Naive thymus-derived CD4-positive, alpha-beta T cell (primary cell): ENCODE data around the gene PDIA5. TPM values are rescaled to one million over a fixed set of nuclear protein-coding genes. Genes with fewer than 3 reads are reported as not detected.

Source experiments
- ATAC-seq: fragments of 150-1000 bp; cut with Tn5 transposase; 2 replicates; pipeline ENCODE4 v1.10.0; 2021; ENCODE audit warnings: mild to moderate bottlenecking, moderate library complexity
- CTCF ChIA-PET: fragments of 350-600 bp; sonication (Branson Sonifier 250); formaldehyde crosslinking; loops from one replicate; lab custom pipeline; 2021; ENCODE audit warnings: antibody characterized with exemption; lab: Charles Lee
- POLR2A ChIA-PET: fragments of 350-600 bp; sonication (Branson Sonifier 250); formaldehyde crosslinking; loops from one replicate; lab custom pipeline; 2021; ENCODE audit warnings: antibody characterized with exemption, inconsistent platforms; lab: Charles Lee
- DNase-seq, 9 donors: peaks; one replicate each; pipeline versions ENCODE4 v3.0.0 to v3.0.0-alpha.2; 2020 to 2022; ENCODE audit warnings: mixed read lengths in 1 of 9
- H3K27ac ChIP-seq: one replicate; pipeline ENCODE4 v1.7.0; 2013; ENCODE audit warnings: mild to moderate bottlenecking, low read depth, low read length, moderate library complexity
- H3K27me3 ChIP-seq, 2 donors: one replicate each; pipeline ENCODE4 v1.7.0; 2013; ENCODE audit warnings: low read length in 2 of 2, mild to moderate bottlenecking in 2 of 2, moderate library complexity in 2 of 2; ENCODE audit not compliant: control insufficient read depth in 2 of 2, insufficient read depth in 2 of 2
- H3K36me3 ChIP-seq, 3 experiments: 1 replicate in 2 of 3; 2 replicates in 1 of 3; pipeline ENCODE4 v1.7.0; 2013; ENCODE audit warnings: low read length in 3 of 3, mild to moderate bottlenecking in 3 of 3, moderate library complexity in 1 of 3; ENCODE audit not compliant: insufficient read depth in 3 of 3, control insufficient read depth in 2 of 3
- H3K4me1 ChIP-seq, 2 donors: one replicate each; pipeline ENCODE4 v1.7.0; 2013; ENCODE audit warnings: low read length in 2 of 2, mild to moderate bottlenecking in 2 of 2, moderate library complexity in 1 of 2; ENCODE audit not compliant: control insufficient read depth in 2 of 2, insufficient read depth in 2 of 2
- H3K4me3 ChIP-seq: 2 replicates; pipeline ENCODE4 v1.7.0; 2013; ENCODE audit warnings: mild to moderate bottlenecking, low read length
- H3K9me3 ChIP-seq, 3 experiments: 1 replicate in 2 of 3; 2 replicates in 1 of 3; pipeline ENCODE4 v1.7.0; 2013; ENCODE audit warnings: low read length in 3 of 3; ENCODE audit not compliant: control insufficient read depth in 2 of 3
- H3K27ac Mint-ChIP-seq, 9 donors: one replicate each; pipeline ENCODE4 v1.8.0; 2020 to 2022; ENCODE audit warnings: mixed read lengths in 9 of 9, mild to moderate bottlenecking in 8 of 9, moderate library complexity in 5 of 9, inconsistent platforms in 2 of 9
- H3K27me3 Mint-ChIP-seq, 5 donors: one replicate each; pipeline ENCODE4 v1.8.0; 2021 to 2022; ENCODE audit warnings: mixed read lengths in 5 of 5, mild to moderate bottlenecking in 1 of 5
- H3K36me3 Mint-ChIP-seq, 5 donors: one replicate each; pipeline ENCODE4 v1.8.0; 2020 to 2022; ENCODE audit warnings: mixed read lengths in 5 of 5, mild to moderate bottlenecking in 3 of 5, inconsistent platforms in 1 of 5
- H3K4me1 Mint-ChIP-seq, 7 donors: one replicate each; pipeline ENCODE4 v1.8.0; 2020 to 2022; ENCODE audit warnings: mixed read lengths in 7 of 7, mild to moderate bottlenecking in 3 of 7, inconsistent platforms in 1 of 7
- H3K4me3 Mint-ChIP-seq, 10 donors: one replicate each; pipeline ENCODE4 v1.8.0; 2020 to 2022; ENCODE audit warnings: mild to moderate bottlenecking in 10 of 10, mixed read lengths in 10 of 10, moderate library complexity in 6 of 10, inconsistent platforms in 2 of 10
- H3K9me3 Mint-ChIP-seq, 11 donors: one replicate each; pipeline ENCODE4 v1.8.0; 2020 to 2022; ENCODE audit warnings: mixed read lengths in 11 of 11, mild to moderate bottlenecking in 4 of 11, inconsistent platforms in 1 of 11, moderate library complexity in 1 of 11
- intact Hi-C, 2 donors: fragments of 100-400 bp; cut with micrococcal nuclease; formaldehyde crosslinking; loops; one replicate each; pipeline ENCODE4 v1.15.1; 2023
- polyA plus RNA-seq, 2 donors: library from polyadenylated mRNA; unstranded; fragments of 300-500 nt; fragmentation: Illumina TruSeq; gene quantifications; one replicate each; pipeline ENCODE4 v1.2.3, GENCODE V29; 2021
- total RNA-seq, 6 experiments: library from RNA in 5 of 6; stranded (reverse) in 5 of 6; gene quantifications; 1 replicate in 5 of 6; 2 replicates in 1 of 6; pipeline ENCODE4 v1.2.3 and lab custom pipeline; 2021 to 2026

The PDIA5 gene
- total and polyA plus RNA-seq, 7 experiments from 2014 or later: 3.4 to 21.7 (median 5.6) TPM

DNA sequence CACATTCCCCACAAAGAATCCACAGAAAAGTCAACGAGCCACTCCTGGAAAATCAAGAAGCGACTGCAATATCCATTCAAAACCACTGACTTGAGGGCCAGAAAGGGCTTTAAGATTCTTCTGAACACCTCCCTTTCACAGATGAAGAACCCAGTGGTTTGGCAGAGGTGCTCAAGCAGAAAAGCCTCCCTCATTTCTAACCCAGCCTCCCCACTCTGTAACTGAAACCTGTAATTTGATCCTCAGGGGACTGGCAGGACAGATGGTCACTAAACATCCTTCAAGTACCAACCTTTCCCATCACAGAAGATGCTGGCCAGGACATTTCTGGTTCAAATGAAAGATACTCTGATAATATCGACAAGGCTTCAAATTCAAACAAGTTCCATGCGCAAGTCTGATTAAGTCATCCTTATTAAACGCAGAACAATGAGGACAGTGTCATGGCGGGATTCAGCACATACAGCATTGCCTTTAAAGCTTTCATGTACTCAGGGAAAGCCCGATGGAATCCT is 44.8 kb upstream of the PDIA5 start:
- Histone ChIP-seq H3K36me3 (no peaks in the 10 kb centered on the region), H3K9me3 (no peaks in the 10 kb centered on the region), H3K27ac (no peak overlapping the region), H3K4me3 (no peak overlapping the region), H3K27me3 (peaks cover 4 to 11% of the 10 kb centered on the region in 2 donors), H3K4me1 (peaks cover 2 to 7% of the 10 kb centered on the region in 2 donors)
- intact Hi-C loops: no loop called here
- ChIA-PET CTCF (interaction anchor here (1.3 kb wide), 1 partner anchor 1475 kb away, joined by 3 read pairs; no protein-coding TSS in a partner anchor), POLR2A (no interaction called here)
- Mint-ChIP-seq H3K27me3 (peaks cover 69 to 82% (median 75%) of the 10 kb centered on the region in 5 donors), H3K27ac (no peak overlapping the region), H3K4me1 (peaks cover 4 to 12% (median 7%) of the 10 kb centered on the region in 7 donors), H3K9me3 (peaks cover 0 to 2% (median 0%) of the 10 kb centered on the region in 11 donors), H3K36me3 (peaks cover 0 to 7% (median 0%) of the 10 kb centered on the region in 5 donors), H3K4me3 (no peak overlapping the region)
- ATAC-seq: no peak
- no peak for DNase-seq

DNA sequence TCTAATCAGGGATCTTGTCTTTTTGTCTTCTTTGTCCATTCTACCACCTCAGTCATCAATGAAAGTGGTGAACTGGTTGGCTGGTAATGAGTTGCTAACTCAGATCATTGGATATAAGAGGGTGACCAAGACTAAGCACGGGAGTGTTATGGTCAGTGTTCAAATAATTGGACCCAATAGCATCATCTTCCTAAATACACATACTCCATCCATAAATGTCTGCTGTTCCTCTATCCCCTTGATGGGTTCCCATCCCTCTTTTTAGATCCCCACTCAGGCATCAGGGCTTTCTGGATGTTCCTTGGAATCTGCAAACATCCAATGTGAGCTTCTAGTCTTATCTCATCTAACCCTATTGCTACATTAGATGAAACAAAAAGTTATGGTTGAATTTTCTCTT is 42.8 kb upstream of the PDIA5 start:
- peaks cover 12 to 20% (median 17%) of the 10 kb centered on the region in 7 donors for H3K4me1 Mint-ChIP-seq
- ChIA-PET POLR2A (no interaction called here), CTCF (interaction anchor here (0.6 kb wide), 1 partner anchor 295 kb away, joined by 4 read pairs; no protein-coding TSS in a partner anchor)
- no peak for ATAC-seq
- H3K27me3 ChIP-seq: peaks cover 4 to 16% of the 10 kb centered on the region in 2 donors
- H3K27ac ChIP-seq: no peak overlapping the region
- intact Hi-C loops: no loop called here
- peaks cover 0 to 2% (median 0%) of the 10 kb centered on the region in 11 donors for H3K9me3 Mint-ChIP-seq
- H3K36me3 Mint-ChIP-seq: peaks cover 0 to 7% (median 0%) of the 10 kb centered on the region in 5 donors
- H3K4me3 ChIP-seq: no peak overlapping the region
- H3K27me3 Mint-ChIP-seq: peaks cover 59 to 87% (median 67%) of the 10 kb centered on the region in 5 donors
- H3K4me1 ChIP-seq: peaks cover 2 to 10% of the 10 kb centered on the region in 2 donors
- H3K27ac Mint-ChIP-seq: no peak overlapping the region
- no peak overlapping the region for H3K4me3 Mint-ChIP-seq
- H3K9me3 ChIP-seq: no peaks in the 10 kb centered on the region
- DNase-seq: no peak
- no peaks in the 10 kb centered on the region for H3K36me3 ChIP-seq

DNA sequence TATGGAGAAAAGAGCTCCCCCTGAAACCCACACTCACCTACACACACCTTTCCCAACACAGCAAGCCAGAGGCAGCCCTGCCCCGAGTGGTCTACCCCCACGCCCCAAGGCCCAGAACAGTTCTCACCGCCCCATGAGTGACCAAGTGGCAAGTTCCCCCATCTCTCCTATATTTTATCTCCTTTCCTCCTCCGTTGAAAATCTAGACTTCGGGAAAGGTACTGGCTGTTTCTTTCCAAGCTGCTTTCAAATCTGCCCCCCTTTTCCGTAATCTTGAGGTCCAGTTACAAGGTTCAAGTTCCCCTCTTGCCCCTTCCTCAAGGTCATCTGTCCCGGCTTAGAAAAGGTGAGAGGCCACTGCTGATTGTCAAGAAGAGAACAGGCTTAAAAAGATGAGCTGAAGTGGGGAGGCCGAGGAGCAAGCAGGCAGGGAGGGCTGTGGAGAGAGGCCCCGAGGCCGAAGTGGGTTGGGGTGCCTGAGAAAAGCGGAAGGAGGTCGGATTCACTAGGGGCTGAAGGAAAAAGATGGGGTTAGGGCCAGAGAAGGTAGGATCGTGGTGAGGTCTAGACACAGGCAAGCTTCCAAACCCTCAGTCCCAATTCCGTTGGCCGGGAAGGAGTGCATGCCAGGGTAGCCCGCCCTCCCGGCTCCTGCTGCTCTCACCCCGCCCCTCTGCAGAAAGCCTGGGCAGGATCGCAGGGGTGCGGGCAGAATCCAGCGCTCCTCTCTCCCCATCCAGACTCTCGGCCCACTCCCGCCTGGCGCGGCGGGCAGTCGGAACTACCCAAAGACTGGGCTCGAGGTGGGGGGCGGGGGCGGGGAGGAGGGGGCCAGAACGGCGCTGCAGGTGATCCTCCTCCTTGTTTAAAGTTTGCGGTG is 40.9 kb upstream of the PDIA5 start:
- Mint-ChIP-seq H3K4me1 (peaks cover 12 to 20% (median 17%) of the 10 kb centered on the region in 7 donors), H3K36me3 (peaks cover 0 to 7% (median 0%) of the 10 kb centered on the region in 5 donors), H3K27ac (peak overlapping the region in 1 of 9 donors; percentile 14), H3K27me3 (peaks cover 47 to 84% (median 52%) of the 10 kb centered on the region in 5 donors), H3K4me3 (peak overlapping the region; percentile 62 to 93 (median 74)), H3K9me3 (peaks cover 0 to 2% (median 0%) of the 10 kb centered on the region in 11 donors)
- Histone ChIP-seq H3K9me3 (no peaks in the 10 kb centered on the region), H3K4me3 (no peak overlapping the region), H3K27me3 (peaks cover 7 to 16% of the 10 kb centered on the region in 2 donors), H3K36me3 (no peaks in the 10 kb centered on the region), H3K27ac (no peak overlapping the region), H3K4me1 (peaks cover 2 to 10% of the 10 kb centered on the region in 2 donors)
- no peak for DNase-seq
- ATAC-seq: no peak
- ChIA-PET CTCF (interaction anchor here (0.6 kb wide), 1 partner anchor 30 kb away, joined by 5 read pairs; no protein-coding TSS in a partner anchor), POLR2A (no interaction called here)
- intact Hi-C loops: loop anchor here in 1 of 2 donors (5.0 kb wide), 2 partner anchors 169 to 1614 kb away; no protein-coding TSS in a partner anchor

DNA sequence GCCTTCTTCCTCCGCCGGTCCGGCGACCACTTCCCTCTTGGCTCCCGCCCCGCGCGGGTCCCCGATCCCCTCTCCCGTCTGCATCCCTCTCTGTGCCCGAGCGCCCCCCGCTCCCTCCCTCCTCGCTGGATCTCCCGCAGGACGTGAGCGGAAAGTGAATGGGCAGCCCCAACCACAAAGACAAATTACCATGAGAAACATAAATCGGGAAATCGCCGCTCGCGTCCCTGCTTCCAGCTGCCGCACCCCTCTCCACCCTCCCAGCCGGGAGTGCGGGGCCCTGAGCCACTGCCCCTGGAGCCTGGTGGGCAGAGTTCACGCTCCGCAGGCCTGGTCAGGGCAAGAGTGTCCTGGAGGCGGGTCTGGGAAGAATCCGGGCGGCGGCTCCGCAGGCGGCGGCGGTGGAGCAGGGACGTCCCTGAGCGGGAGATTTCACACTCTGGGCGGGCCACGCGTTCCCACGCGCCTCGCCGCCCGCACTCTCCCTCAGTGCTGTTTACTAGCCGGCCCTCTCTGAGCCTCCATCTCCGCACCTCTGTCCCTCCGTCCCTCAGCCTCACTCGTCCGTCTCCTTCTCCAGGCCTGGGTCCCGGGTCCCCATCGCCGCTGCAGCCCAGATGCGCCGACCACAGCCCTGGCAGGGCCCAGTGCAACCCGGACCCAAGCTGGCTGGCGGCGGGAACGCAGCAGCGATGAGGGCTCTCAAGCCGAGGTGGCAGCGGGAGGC is 40.1 kb upstream of the PDIA5 start:
- CTCF ChIA-PET: interaction anchor here (0.7 to 1.9 kb wide), 2 partner anchors 11 to 270 kb away, joined by 3 to 5 read pairs; no protein-coding TSS in a partner anchor
- no peak overlapping the region for H3K27ac Mint-ChIP-seq
- peaks cover 0 to 2% (median 0%) of the 10 kb centered on the region in 11 donors for H3K9me3 Mint-ChIP-seq

DNA sequence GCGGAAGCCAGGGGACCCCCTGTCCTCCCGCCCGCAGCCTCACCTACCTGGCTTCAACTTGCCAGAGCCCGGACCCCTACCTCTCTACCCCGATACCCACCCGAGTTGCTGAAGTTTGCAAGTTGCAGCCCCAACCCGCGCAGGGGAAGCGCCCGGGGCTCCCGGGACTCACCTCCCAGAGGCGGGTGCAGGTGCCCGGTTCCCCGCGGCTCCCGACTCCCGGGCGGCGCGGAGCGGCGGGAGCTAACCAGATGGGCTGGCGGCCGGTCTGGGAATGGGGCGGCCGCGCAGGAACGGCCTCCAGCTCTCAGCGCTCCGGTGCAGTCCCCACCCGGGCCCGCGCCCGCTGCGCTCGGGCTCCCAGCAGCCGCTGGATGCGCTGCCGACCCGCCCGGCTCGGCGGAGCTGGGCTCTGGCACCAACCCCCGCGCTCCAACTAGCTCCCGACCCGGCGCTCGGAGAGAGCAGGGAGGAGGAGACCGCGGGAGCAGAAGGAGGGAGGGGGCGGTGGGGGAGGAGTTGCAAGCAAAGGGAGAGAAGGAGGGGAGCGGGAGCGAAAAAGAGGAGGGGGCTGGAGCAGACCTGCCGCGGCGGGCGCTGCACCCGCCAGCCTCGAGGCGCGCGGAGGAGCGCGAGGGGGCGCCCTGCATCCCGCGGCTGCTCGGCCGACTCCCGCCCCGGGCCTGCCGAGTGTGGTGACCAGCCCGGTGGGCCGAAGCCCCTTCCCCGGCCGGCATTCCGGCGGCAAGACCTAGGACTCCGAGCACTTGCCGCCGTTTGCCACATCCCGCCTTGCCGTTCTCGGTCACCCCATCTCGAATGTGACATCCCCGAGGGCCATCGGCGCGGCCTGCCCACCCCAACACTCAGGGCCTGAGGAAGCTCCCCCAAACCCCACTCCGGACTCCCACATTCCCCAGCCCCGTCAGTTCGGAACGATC is 39.3 kb upstream of the PDIA5 start, which contains the start of gene SEMA5B:
SEMA5B (minus strand) TSS at position 472 of the 941 bp plus-strand sequence. CDS start 66,500 bp downstream, outside the sequence.
- Mint-ChIP-seq H3K4me3 (peak within 1 kb of the TSS; percentile 76 to 93 (median 80)), H3K4me1 (peaks cover 12 to 20% (median 17%) of the 10 kb centered on the region in 7 donors), H3K36me3 (peaks cover 0 to 7% (median 0%) of the 10 kb centered on the region in 5 donors), H3K27ac (no peak within 1 kb of the TSS), H3K9me3 (peaks cover 0 to 2% (median 0%) of the 10 kb centered on the region in 11 donors), H3K27me3 (peaks cover 32 to 67% (median 37%) of the 10 kb centered on the region in 5 donors)
- H3K36me3 ChIP-seq: no peaks in the 10 kb centered on the region
- no peak within 1 kb of the TSS for H3K27ac ChIP-seq
- peak within 1 kb of the TSS; percentile 62 for H3K4me3 ChIP-seq
- ChIA-PET CTCF (interaction anchor here (0.7 to 2.8 kb wide), 4 partner anchors 10 to 1481 kb away, joined by 3 to 11 read pairs (median 5); partner anchors contain the start of gene POLQ), POLR2A (interaction anchor here (0.6 kb wide), 2 partner anchors 173 to 183 kb away, joined by 3 read pairs; no protein-coding TSS in a partner anchor)
- peaks cover 7 to 13% of the 10 kb centered on the region in 2 donors for H3K27me3 ChIP-seq
- ATAC-seq (peak; percentile 51), DNase-seq (peak in 7 of 9 donors; percentile 14 to 46 (median 21))
- intact Hi-C loops: loop anchor here (1.0 to 5.0 kb wide), 10 partner anchors 85 to 1615 kb away; no protein-coding TSS in a partner anchor
- peaks cover 2 to 10% of the 10 kb centered on the region in 2 donors for H3K4me1 ChIP-seq
- H3K9me3 ChIP-seq: no peaks in the 10 kb centered on the region

More for the DNA sequence above, 40.1 kb upstream of the PDIA5 start:
- H3K36me3 Mint-ChIP-seq: peaks cover 0 to 7% (median 0%) of the 10 kb centered on the region in 5 donors
- Histone ChIP-seq H3K4me3 (peak overlapping the region; percentile 62), H3K36me3 (no peaks in the 10 kb centered on the region), H3K9me3 (no peaks in the 10 kb centered on the region), H3K27ac (no peak overlapping the region), H3K4me1 (peaks cover 2 to 10% of the 10 kb centered on the region in 2 donors), H3K27me3 (peaks cover 7 to 16% of the 10 kb centered on the region in 2 donors)
- H3K4me1 Mint-ChIP-seq: peaks cover 12 to 20% (median 17%) of the 10 kb centered on the region in 7 donors
- intact Hi-C loops: loop anchor here in 1 of 2 donors (5.0 kb wide), 2 partner anchors 169 to 1614 kb away; no protein-coding TSS in a partner anchor
- H3K27me3 Mint-ChIP-seq: peaks cover 39 to 76% (median 43%) of the 10 kb centered on the region in 5 donors
- H3K4me3 Mint-ChIP-seq: peak overlapping the region; percentile 49 to 93 (median 72)
- POLR2A ChIA-PET: no interaction called here
- ATAC-seq: peak; percentile 25
- peak in 2 of 9 donors; percentile 16 to 37 for DNase-seq
